IMR-90 (cell line): Measurements from ENCODE around the gene VPS13C.

Experiments
- BHLHE40 ChIP-seq: fragments of 150-350 bp; IDR thresholded peaks from 2 replicates; pipeline ENCODE4 v1.6.1; 2016; ENCODE audit warnings: mild to moderate bottlenecking, low read depth, low read length
- CEBPB ChIP-seq: IDR thresholded peaks from 2 replicates; pipeline ENCODE4 v1.6.1; 2012; ENCODE audit warnings: low read depth, low read length, improper control_type of control experiment
- CTCF ChIP-seq: conservative IDR thresholded peaks from 2 replicates; pipeline ENCODE4 v1.5.1; 2012; ENCODE audit warnings: mild to moderate bottlenecking, low read depth, low read length, improper control_type of control experiment
- MAZ ChIP-seq: IDR thresholded peaks from 2 replicates; pipeline ENCODE4 v1.6.1; 2012; ENCODE audit warnings: low read depth, mild to moderate bottlenecking, low read length, improper control_type of control experiment, moderate library complexity, borderline replicate concordance
- MXI1 ChIP-seq: IDR thresholded peaks from 2 replicates; pipeline ENCODE4 v1.6.1; 2012; ENCODE audit warnings: low read depth, mild to moderate bottlenecking, low read length, moderate library complexity, borderline replicate concordance
- NFE2L2 ChIP-seq: fragments of 150-350 bp; IDR thresholded peaks from 2 replicates; pipeline ENCODE4 v1.6.1; 2016; ENCODE audit warnings: low read depth, mild to moderate bottlenecking, low read length
- POLR2A ChIP-seq: IDR thresholded peaks from 2 replicates; pipeline ENCODE4 v1.6.1; 2012; ENCODE audit warnings: mild to moderate bottlenecking, low read depth, low read length
- RAD21 ChIP-seq: IDR thresholded peaks from 2 replicates; pipeline ENCODE4 v1.6.1; 2012; ENCODE audit warnings: low read length, improper control_type of control experiment
- RCOR1 ChIP-seq: IDR thresholded peaks from 2 replicates; pipeline ENCODE4 v1.6.1; 2012; ENCODE audit warnings: mild to moderate bottlenecking, low read length, improper control_type of control experiment; ENCODE audit not compliant: insufficient replicate concordance
- RFX5 ChIP-seq: IDR thresholded peaks from 2 replicates; pipeline ENCODE4 v1.8.0; 2012; ENCODE audit warnings: low read depth, mild to moderate bottlenecking, low read length, moderate library complexity
- SMC3 ChIP-seq: fragments of 150-350 bp; IDR thresholded peaks from 2 replicates; pipeline ENCODE4 v1.6.1; 2016; ENCODE audit warnings: low read depth, mild to moderate bottlenecking, antibody characterized with exemption, low read length, moderate library complexity
- USF2 ChIP-seq: fragments of 150-350 bp; IDR thresholded peaks from 2 replicates; pipeline ENCODE4 v1.6.1; 2017; ENCODE audit warnings: mild to moderate bottlenecking, antibody characterized with exemption, low read length, low read depth

- TF ChIP-seq RAD21 (no peak), RCOR1 (no peak), CTCF (no peak), POLR2A (no peak), RFX5 (no peak), USF2 (no peak), CEBPB (no peak), MAZ (no peak), BHLHE40 (no peak), MXI1 (no peak), NFE2L2 (no peak), SMC3 (no peak)
Observed at GRCh38 chr15:61831505-61831921, 228.7 kb downstream of the VPS13C start.
